Mucosa of descending colon (tissue), 3 donors: ENCODE measurements around the gene CST9L. TPM values are rescaled to one million over a fixed set of nuclear protein-coding genes. Genes with fewer than 3 reads are reported as not detected.

Experiments
- ATAC-seq: fragments of 200-7000 bp; cut with Tn5 transposase; one replicate; pipeline ENCODE4 v1.9.1; 2020; ENCODE audit warnings: mild to moderate bottlenecking, moderate library complexity
- DNase-seq, 3 donors: peaks; one replicate each; pipeline ENCODE4 v3.0.0-alpha.2; 2020
- H3K36me3 ChIP-seq: fragments of 200-600 bp; one replicate; pipeline ENCODE4 v1.8.0; 2021; ENCODE audit warnings: low read depth, mild to moderate bottlenecking
- H3K4me1 ChIP-seq: fragments of 200-600 bp; one replicate; pipeline ENCODE4 v1.8.0; 2021; ENCODE audit warnings: low read depth, mild to moderate bottlenecking
- H3K4me3 ChIP-seq: fragments of 200-600 bp; one replicate; pipeline ENCODE4 v1.8.0; 2021; ENCODE audit warnings: mild to moderate bottlenecking
- H3K9me3 ChIP-seq: fragments of 200-600 bp; one replicate; pipeline ENCODE4 v1.8.0; 2021; ENCODE audit warnings: mild to moderate bottlenecking
- CTCF ChIP-seq: fragments of 200-600 bp; IDR thresholded peaks from one replicate; pipeline ENCODE4 v1.8.0; 2022; ENCODE audit warnings: antibody characterized with exemption, mild to moderate bottlenecking
- intact Hi-C, 2 donors: fragments of 100-400 bp; cut with DNase I in 1 of 2; cut with micrococcal nuclease in 1 of 2; formaldehyde crosslinking; loops; one replicate each; pipeline versions ENCODE4 v1.11.0 to v1.11.1; 2022; cut with DNase I, micrococcal nuclease
- total RNA-seq, 3 donors: library from RNA; stranded (reverse); fragmentation: NEBNext Ultra II Directional in 2 of 3; extraction: Animal tissue kit (Norgen Biotek cat#: 25700) in 2 of 3; gene quantifications; one replicate each; pipeline versions ENCODE4 v1.2.1 to v1.2.4, GENCODE V29; 2021 to 2023
- donor health status: DM: no; HTN: no; CAD: no; lungs with moderate emphysema.
- donor health status: DM: no; HTN: no; CAD: no.
- donor health status: DM: no; HTN: yes; CAD: no.

CST9L gene
- total RNA-seq, 3 donors from 2014 or later = not detected

DNA sequence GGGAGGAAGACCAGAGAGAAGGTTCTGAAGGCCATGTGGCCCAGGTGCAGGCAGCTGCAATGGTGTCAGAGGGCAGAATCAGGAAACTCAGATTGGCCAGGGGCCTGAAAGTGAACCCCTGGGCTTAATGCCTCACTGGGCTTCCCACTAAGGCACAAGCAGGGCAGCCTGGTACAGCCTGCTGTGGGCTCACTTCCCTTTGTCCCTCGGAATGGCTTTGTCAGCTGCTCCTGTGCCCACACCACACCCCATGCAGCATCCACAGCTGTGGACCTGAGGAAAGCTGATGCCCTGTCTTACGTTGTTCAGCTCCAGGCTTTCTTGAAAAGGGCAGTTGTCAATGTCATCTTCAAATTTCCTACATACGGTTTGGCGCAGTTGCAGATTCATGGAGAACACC lies 35.0 kb upstream of the CST9L start:
- TF ChIP-seq CTCF = no peak
- no peak overlapping the region for H3K4me3 ChIP-seq
- no peak for DNase-seq
- intact Hi-C loops = loop anchor here in 1 of 2 donors (10.0 kb wide), 1 partner anchor 159 kb away; no protein-coding TSS in a partner anchor
- no peaks in the 10 kb centered on the region for H3K4me1 ChIP-seq
- H3K36me3 ChIP-seq = no peaks in the 10 kb centered on the region
- no peak for ATAC-seq
- H3K9me3 ChIP-seq = no peaks in the 10 kb centered on the region

DNA sequence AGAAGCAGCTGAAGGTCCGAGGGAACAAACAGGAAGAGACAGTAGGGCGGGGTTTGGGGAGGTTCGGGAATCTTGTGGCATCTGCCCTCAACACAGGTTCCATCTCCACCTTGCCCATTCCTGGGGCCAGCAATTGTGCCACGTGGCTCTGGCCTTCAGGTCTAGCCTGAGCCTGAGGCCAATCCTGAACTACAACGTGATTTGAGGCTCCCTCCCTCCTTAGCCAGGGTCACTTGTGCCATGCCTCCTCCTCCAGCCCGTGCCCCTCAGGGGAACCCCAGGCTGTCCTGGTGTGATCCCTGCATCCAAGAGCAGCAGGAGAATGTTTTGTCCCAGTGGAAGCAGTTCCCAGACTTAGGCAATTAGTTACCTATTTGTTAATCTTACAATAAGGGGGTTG lies 34.4 kb upstream of the CST9L start:
- Histone ChIP-seq H3K36me3 (no peaks in the 10 kb centered on the region), H3K9me3 (no peaks in the 10 kb centered on the region), H3K4me1 (no peaks in the 10 kb centered on the region), H3K4me3 (no peak overlapping the region)
- ATAC-seq = no peak
- intact Hi-C loops = loop anchor here in 1 of 2 donors (10.0 kb wide), 1 partner anchor 158 kb away; no protein-coding TSS in a partner anchor
- no peak for DNase-seq
- TF ChIP-seq CTCF = no peak

- H3K9me3 ChIP-seq = no peaks in the 10 kb centered on the region
- H3K4me3 ChIP-seq = no peak overlapping the region
- DNase-seq = no peak
- no peak for TF ChIP-seq CTCF
- intact Hi-C loops = loop anchor here in 1 of 2 donors (10.0 kb wide), 1 partner anchor 157 kb away; no protein-coding TSS in a partner anchor
- H3K4me1 ChIP-seq = no peaks in the 10 kb centered on the region
- no peak for ATAC-seq
- H3K36me3 ChIP-seq = no peaks in the 10 kb centered on the region
Measured at GRCh38 chr20:23602241-23602640, 34.0 kb upstream of the CST9L start.

DNA sequence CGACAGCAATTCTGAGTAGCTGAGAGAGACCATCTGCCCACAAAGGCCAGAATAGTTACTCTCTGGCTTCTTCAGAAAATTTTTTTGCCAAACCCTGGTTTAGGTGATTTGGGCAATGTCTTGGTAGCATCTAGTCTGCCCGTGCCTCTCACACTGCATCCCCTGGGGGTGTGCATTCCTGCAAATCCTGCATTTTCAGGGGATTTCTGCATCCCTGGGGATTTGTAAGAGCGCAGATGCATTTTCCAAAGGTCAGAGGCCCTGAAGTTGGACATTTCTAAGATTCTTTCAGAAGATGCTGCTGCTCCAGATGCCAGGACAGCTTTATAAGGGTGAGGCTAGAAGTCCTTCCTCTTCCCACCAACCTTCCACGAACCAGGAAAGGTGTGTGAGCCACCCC lies 33.4 kb upstream of the CST9L start:
- H3K36me3 ChIP-seq = no peaks in the 10 kb centered on the region
- no peaks in the 10 kb centered on the region for H3K9me3 ChIP-seq
- no peak for DNase-seq
- intact Hi-C loops = loop anchor here in 1 of 2 donors (10.0 kb wide), 1 partner anchor 157 kb away; no protein-coding TSS in a partner anchor
- ATAC-seq = no peak
- no peaks in the 10 kb centered on the region for H3K4me1 ChIP-seq
- no peak overlapping the region for H3K4me3 ChIP-seq
- TF ChIP-seq CTCF = no peak

DNA sequence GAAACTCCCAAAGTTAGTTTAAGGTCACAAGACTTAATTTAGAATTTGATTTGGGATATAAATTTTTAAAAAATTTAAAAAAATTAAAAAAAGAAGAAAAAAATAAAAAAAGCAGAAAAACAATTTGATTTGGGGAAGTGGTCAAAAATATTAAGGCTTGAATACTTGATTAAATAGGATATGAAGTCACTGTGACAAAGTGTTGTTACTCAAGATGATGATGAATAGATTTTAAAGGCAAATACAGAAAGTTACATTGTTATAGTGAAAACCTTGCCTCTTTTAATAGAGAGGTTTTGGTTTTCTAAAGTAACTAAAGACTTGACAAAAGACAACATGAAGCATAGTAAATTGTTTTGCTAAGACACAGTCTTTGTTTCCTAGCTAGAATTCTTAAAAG lies 30.2 kb upstream of the CST9L start:
- Histone ChIP-seq H3K4me1 (no peaks in the 10 kb centered on the region), H3K4me3 (no peak overlapping the region), H3K9me3 (no peaks in the 10 kb centered on the region), H3K36me3 (no peaks in the 10 kb centered on the region)
- no peak for TF ChIP-seq CTCF
- intact Hi-C loops = no loop called here
- ATAC-seq (no peak), DNase-seq (no peak)
